GM19351 (cell line): ENCODE data around the gene PCSK9.

Source experiments
- ATAC-seq: cut with Tn5 transposase; IDR thresholded peaks from one replicate; pipeline ENCODE4 v1.9.1; 2021; ENCODE audit warnings: mild to moderate bottlenecking, moderate library complexity; ENCODE audit not compliant: unreplicated experiment

Gene PCSK9

DNA sequence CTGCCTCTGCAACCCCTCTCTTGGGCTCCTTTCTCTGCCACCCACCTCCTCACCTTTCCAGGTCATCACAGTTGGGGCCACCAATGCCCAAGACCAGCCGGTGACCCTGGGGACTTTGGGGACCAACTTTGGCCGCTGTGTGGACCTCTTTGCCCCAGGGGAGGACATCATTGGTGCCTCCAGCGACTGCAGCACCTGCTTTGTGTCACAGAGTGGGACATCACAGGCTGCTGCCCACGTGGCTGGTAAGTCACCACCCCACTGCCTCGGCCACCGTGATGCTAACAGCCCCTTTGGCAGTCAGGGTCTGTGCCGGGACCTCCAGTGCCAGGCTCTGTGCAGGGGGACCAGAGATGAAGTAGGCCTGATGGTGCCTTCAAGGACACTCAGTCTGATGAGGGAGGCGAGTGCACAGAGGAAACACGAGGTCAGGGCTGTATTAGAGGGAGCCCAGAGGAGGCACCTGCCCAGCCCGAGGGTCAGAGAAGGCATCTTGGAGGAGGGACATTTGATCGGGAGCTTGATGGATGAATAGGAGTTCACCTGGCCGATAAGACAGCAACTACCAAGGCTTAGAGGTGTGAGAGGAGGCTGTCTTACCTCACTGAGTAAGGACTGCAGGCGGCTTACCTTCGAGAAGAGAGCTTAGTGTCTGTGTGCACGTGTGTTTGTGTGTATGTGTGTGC is 18.1 kb downstream of the PCSK9 start:
- no peak for ATAC-seq

DNA sequence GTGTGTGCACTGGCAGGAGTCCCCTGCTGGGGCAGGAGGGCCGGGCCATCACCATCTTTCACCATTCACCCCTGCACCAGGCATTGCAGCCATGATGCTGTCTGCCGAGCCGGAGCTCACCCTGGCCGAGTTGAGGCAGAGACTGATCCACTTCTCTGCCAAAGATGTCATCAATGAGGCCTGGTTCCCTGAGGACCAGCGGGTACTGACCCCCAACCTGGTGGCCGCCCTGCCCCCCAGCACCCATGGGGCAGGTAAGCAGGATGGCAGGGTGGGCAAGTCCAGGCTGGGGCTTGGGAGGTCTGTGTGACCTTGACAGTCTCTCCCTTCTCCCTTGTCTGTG is 18.6 kb downstream of the PCSK9 start:
- ATAC-seq = no peak

DNA sequence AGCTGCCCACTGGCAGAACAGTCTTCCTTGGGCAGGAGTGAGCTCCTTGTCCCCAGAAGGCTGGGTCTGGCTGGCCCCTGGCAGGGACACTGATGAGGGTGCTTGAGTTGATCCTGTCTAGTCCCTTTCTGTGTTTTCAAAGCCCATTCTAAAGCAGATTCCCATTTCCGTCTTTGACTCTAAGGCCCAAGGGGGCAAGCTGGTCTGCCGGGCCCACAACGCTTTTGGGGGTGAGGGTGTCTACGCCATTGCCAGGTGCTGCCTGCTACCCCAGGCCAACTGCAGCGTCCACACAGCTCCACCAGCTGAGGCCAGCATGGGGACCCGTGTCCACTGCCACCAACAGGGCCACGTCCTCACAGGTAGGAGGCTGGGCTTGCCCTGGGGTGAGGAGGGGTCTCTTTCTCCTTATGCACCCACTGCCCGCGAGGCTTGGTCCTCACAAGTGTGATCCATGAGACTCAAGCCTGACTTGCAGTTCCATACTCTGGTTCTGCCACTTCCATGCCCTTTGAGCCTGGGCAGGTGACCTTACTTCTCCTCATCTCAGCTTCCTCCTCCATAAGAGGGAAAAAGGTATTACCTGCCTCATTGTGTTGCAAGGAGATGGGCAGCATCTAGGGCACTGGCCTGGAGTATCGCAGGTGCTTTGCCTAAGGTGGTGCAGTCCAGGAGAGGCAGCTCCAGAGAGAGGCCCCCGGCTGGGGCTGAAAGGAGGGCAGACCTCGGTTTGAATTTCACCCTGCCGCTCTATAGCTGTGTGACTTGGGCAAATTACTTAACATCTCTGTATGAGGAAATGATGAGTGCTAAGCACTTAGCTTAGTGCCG is 20.2 kb downstream of the PCSK9 start:
- no peak for ATAC-seq

DNA sequence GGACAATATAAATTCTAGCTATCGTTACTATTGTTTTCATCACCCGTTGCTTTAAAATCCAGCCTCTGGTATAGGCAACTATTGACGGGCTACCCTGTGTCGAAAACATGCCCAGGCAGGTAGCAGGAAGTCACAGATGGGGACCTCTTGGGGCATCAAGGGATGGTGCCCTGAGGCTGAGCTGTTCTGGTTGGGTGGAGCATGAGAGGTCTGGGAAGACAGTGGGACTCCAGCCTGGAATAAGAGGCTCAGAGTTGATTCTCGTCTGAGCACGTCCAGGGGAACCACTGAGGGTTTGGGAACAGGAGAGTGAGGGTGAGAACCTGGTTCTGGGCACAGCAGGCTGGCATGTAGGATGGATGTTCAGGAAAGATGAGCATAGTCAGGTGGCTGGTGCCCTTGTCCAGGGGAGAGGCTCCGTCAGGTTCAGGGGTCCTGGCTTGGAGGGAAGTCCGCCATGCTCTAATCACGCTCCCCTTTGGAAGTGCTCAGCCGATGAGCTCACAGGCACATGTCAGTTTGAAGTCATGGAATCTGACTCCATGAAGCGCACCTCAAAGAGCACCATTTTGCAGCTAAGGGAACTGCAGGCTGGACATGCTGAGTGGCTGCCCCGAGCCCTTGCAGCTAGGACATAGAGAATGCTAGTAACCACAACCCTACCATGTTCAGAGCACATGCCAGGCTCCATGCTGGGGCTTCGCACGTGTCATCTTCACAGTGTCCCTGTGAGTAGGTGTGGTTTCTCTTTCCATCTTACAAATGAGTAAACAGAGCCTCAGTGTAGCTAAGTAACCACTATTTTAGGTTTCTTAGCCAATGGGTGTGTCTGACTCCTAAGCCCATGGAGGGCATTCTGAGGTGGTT is 21.0 kb downstream of the PCSK9 start:
- ATAC-seq = peak; percentile 48

DNA sequence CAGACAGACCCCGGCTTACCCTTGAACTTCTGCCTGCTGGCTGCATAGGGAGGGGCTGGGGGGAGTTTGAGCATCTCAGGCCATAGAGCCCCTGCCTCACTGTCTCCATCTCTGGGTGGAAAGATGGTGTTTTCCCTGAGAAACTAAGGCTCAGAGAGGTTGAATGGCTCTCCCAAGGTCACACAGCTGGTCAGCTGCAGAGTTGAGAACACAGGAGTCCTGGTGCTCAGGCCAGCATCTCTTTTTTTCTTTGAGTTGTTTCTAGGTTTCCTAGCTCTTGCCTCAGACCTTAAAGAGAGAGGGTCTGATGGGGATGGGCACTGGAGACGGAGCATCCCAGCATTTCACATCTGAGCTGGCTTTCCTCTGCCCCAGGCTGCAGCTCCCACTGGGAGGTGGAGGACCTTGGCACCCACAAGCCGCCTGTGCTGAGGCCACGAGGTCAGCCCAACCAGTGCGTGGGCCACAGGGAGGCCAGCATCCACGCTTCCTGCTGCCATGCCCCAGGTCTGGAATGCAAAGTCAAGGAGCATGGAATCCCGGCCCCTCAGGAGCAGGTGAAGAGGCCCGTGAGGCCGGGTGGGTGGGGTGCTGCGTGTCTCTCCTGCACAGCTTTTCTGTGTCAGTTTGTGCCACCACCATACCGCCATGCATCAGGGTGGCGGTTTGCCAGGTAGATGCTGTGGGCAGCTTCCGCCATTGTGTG is 21.8 kb downstream of the PCSK9 start:
- ATAC-seq = no peak

DNA sequence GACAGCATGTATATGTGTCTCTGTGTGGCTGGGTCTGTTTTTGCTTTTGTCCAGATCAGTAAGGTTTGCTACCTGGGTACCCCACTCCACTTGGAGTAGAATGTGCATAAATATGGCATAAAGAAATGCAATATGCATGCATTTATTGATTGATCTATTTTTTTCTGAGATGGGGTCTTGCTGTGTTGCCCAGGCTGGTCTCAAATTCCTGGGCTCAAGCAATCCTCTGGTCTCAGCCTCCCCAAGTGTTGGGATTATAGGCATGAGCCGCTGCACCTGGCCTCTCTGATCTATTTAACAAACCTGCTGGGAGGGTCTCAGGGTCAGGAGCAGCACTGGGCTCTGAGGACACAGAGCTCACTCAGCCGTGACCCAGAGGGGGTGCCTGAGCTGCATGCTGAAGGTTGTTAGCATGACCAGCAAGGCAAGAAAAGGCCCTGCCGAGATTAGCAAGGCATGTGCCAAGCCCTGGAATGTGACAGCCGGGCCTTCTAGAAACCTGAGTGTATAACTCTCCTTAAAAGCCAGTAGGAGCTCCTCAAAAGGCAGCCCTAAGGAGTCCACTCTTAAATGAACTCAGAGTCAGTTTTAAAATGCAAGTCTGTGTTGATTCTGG is 22.5 kb downstream of the PCSK9 start:
- no peak for ATAC-seq

DNA sequence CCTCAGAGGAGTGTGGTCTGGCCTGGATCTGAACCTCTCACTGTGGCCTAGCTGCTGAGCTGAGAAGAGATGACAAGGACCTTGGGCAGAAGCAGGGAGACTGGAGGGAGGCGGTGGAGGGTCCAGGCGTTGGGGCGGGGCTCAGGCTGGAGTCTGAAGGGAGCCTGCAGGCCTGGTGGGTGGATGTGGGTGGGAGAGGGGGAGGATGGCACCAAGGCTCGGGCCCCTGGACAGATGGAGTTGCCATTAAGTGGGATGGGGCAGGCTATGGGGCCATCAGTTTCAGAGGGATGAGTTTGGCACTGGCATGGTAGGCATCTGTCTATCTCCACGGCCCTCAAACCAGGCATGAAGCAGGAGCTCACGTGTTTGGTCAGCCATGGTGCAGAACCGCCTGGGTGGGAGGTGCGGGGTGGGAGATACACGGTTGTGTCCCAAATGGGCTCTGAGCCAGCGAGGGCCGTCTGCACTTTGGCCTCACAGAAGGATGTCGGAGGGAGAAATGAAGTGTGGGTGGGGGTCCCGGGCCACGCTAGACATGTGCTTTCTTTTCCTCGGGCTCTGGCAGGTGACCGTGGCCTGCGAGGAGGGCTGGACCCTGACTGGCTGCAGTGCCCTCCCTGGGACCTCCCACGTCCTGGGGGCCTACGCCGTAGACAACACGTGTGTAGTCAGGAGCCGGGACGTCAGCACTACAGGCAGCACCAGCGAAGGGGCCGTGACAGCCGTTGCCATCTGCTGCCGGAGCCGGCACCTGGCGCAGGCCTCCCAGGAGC is 23.6 kb downstream of the PCSK9 start:
- no peak for ATAC-seq

DNA sequence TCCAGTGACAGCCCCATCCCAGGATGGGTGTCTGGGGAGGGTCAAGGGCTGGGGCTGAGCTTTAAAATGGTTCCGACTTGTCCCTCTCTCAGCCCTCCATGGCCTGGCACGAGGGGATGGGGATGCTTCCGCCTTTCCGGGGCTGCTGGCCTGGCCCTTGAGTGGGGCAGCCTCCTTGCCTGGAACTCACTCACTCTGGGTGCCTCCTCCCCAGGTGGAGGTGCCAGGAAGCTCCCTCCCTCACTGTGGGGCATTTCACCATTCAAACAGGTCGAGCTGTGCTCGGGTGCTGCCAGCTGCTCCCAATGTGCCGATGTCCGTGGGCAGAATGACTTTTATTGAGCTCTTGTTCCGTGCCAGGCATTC is 24.2 kb downstream of the PCSK9 start:
- no peak for ATAC-seq

DNA sequence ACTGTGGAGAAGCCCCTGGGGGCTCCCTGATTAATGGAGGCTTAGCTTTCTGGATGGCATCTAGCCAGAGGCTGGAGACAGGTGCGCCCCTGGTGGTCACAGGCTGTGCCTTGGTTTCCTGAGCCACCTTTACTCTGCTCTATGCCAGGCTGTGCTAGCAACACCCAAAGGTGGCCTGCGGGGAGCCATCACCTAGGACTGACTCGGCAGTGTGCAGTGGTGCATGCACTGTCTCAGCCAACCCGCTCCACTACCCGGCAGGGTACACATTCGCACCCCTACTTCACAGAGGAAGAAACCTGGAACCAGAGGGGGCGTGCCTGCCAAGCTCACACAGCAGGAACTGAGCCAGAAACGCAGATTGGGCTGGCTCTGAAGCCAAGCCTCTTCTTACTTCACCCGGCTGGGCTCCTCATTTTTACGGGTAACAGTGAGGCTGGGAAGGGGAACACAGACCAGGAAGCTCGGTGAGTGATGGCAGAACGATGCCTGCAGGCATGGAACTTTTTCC is 24.8 kb downstream of the PCSK9 start:
- peak; percentile 83 for ATAC-seq

DNA sequence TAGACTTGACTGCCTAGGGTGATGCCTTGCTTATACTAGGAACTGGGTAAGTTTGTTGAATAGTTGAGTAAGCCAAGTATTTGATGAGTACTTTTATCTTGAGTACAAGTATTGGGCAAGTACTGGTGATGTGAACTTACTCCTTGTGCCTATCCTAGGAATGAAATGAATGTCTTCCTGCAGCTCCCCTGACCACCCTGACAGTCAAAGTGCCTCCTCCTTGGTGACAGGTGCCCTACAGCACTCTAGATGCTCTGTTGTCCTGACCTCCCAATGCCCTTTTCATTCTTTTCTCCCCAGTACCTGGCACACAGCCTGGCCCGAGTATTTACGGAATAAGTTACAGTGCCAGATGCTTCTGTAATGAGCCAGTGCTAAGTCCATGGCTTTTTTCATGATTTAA is 25.5 kb downstream of the PCSK9 start:
- ATAC-seq = no peak

DNA sequence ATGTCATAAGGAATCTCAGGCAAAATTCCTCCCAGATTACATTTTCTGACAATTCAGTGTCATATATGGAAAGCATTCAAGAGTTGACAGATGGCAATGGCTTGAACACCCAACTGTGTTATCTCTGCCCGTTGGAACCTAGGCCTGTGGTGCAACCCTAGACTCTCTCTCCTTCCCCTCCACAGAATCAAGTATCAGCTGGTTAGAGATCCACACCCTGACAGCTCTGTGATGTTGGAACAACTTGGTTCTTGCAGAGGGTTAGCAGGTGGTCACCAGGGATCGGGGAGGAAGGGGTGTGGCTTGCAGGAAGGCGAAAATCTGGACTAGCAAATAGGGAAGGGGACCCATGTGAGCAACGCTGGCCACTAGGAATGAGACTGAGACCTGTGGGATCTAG is 26.3 kb downstream of the PCSK9 start:
- ATAC-seq = no peak

DNA sequence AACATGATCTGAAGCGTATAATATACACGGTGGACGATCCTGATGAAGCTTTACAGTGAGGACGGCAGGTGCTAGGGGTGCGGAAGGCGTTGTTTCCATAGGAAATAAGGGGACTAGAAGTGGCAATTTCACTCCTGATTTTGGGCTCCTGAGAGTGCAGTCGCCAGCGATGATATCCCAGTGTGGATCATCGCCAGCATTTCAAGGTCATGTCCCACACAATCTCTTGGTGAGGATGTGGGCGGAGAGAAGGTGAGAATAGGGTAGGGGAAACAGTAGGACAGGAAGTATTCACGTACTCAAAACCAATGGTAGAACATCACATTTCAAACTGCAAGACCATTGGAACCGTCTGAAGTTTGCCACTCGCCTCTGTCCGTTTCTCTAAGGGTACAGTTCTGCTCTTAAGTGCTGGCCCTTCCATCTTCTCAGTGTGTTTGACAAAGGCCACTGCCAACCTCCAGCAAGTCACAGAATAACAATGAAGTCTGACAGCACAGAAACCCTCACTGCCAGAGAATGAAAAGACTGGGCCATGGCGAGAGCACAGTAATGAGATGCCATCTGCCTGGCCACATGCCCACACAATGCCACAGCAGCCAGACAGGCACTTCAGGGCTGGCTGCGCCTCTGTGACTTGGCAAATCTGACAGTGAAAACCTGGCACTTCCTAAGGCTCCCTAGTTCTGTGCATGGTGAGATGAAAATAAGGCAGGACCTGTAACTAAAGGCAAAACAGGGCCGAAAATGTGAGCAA is 27.9 kb downstream of the PCSK9 start:
- ATAC-seq = no peak

DNA sequence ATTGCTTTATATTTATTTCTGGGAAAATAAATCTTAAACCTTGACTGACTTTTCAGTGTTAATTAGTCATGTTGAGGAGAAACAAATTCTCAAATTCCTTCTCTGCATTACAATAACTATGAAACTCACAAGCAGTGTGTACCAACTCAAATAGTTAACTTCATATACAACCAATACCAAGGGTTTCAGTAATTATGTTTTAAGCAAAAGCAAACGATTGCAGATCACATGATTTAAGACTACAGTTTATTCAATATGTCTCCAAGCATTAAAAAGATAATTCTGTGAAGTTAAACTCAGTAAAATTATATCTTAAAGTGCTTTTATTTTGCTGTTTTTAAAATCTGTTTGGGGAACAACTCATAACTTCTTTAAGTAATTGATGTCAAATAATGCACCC is 28.6 kb downstream of the PCSK9 start:
- no peak for ATAC-seq

DNA sequence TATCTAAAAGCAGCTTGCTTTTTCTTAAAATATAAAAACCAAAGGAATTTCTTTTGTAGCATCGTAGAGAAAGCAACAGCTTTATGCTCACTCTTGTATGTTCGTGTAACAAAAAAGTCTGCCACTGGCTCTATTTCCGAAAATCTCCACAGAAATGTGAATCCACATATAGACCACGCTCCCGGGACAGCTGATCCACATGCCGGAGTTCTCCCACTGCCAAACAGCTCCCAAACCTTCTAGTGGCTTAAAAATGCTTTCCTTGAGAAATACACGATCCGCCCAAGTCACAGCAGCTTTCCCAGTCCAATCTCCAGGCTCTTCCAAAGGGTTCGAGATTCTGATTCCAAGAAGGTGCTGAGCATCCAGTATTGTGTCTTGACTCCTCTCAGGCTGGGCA is 29.3 kb downstream of the PCSK9 start:
- ATAC-seq = no peak

DNA sequence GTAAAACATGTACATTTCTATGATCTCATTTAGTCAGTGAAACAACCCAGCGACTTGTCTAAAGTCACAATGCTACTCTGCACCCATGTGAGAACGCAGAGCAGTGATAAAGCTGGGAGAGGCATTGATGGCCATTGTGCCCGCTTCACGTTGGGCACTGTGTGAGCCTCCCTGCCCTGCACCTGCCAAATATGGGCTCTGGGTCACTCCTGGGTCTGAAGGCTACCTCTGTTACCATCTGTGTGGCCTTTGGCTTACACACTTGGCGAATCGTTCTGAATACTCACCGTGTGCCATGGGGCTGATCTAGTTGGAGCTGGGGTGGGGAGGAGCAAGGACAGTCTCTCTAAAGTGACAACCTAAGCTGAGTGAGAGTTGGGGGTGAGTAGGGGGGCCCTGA is 29.9 kb downstream of the PCSK9 start:
- no peak for ATAC-seq

DNA sequence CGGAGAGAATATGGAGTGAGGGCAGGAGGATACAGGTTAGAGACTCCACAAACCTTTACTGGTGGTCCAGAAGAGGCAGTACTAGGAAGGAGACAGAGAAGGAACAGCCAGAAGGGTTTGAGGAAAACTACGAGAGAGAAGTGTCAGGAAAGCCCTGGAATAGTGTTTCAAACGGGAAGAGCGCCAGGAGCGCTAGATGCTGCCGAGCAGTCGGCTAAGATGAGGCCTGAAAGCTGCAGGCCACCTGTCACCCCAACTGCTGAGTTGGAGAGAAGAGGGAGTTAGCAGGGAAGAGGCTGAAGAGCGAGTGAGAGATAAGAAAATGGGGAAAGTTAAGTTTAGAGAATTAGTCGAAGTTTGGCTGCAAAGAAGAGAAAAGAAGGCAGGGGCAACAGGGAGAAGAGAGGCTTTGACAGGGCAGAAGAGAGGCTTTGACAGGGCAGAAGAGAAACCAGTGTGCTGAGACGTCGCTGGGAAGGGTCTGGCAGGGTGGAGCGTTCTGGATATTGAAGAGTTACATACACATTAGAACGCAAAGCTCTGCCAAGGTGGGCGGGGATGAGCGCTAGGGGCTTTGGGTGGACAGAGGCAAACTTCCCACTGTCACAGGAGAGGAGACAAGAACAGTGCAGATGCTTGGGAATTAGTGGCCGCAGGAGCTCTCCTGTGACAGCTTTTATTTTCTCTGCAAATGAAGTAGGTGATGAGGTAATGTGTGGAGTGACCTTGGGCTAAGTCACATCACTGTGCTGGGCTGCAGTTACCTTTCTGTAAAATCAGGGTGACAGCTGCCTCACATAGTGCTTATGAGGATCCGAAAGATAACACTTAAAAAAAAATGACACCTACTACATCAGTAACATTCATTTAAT is 31.2 kb downstream of the PCSK9 start:
- ATAC-seq = no peak

DNA sequence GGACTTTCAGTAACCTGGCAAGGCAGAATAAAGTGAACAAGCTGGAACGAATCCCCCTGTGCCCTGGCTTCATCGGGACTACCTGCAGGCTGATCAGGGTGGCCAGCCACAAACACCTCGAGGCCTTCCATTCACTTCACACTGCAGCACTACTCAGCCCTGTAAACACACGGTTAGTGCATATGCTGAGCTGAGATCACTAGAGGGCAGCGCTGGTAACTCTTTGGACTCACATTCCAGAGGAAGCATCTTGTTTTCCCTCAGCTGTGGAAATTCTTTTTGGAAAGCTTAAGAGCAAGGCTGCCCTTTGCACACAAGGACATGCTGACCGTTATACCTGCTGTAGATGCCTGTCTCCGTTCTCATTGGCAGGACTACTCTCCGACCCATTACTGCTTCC is 32.1 kb downstream of the PCSK9 start:
- ATAC-seq = no peak
